ENCODE results near the gene GDI1. TPM values are rescaled to one million over a fixed set of nuclear protein-coding genes. Genes with fewer than 3 reads are reported as not detected.
A peak's percentile ranks its signal among the peaks of the same experiment; 100 is the strongest.

GDI1 gene
- total RNA-seq, 4 donors from 2014 or later: 105 to 160 (median 121) TPM

- Histone ChIP-seq H3K27ac (no peak overlapping the region), H3K4me3 (no peak overlapping the region), H3K36me3 (peaks cover 0 to 40% of the 10 kb centered on the region in 2 donors), H3K27me3 (no peaks in the 10 kb centered on the region), H3K9me3 (no peaks in the 10 kb centered on the region), H3K4me1 (no peaks in the 10 kb centered on the region)
- no peak for TF ChIP-seq CTCF (IDR thresholded peaks at IDR 0.05)
- no peak for TF ChIP-seq POLR2A (IDR thresholded peaks at IDR 0.05)
- 73 to 88% methylated on average over 5 of the region's 9 CpGs for WGBS, 2 donors (ENCODE audit: low coverage in 1 of 2)
- ATAC-seq: no peak
Measured at GRCh38 chrX:154452823-154453222, 15.9 kb downstream of the GDI1 start.

- WGBS, 2 donors (ENCODE audit: low coverage in 1 of 2): 9 to 56% methylated on average over 5 to 7 of the region's 65 CpGs
- ATAC-seq: peak; percentile 44
- no peak for TF ChIP-seq EP300 (IDR thresholded peaks at IDR 0.05)
- no peak for TF ChIP-seq POLR2A (IDR thresholded peaks at IDR 0.05)
- no peak for TF ChIP-seq CTCF (IDR thresholded peaks at IDR 0.05)
- no peak for TF ChIP-seq POLR2AphosphoS5 (IDR thresholded peaks at IDR 0.05)
- Histone ChIP-seq H3K27me3 (no peaks in the 10 kb centered on the region), H3K27ac (peak overlapping the region in 3 of 4 donors; percentile 71 to 84 (median 82)), H3K4me3 (peak overlapping the region; percentile 64 to 74), H3K9me3 (no peaks in the 10 kb centered on the region), H3K4me1 (peaks cover 0 to 16% (median 0%) of the 10 kb centered on the region in 3 donors), H3K36me3 (peaks cover 0 to 25% of the 10 kb centered on the region in 2 donors)
Measured at GRCh38 chrX:154457491-154458115, 20.6 kb downstream of the GDI1 start.

GRCh38 chrX:154458116-154458953 lies 21.4 kb downstream of the GDI1 start, which contains the start of gene PLXNA3:
Gene PLXNA3, plus strand, starts transcription at chrX:154458281. Its CDS starts 1,903 bp downstream, at chrX:154460184.
- no peaks in the 10 kb centered on the region for H3K9me3 ChIP-seq
- peak within 1 kb of the TSS in 3 of 4 donors; percentile 71 to 84 (median 82) for H3K27ac ChIP-seq
- no CpG with 5 or more reads among the region's 88 CpGs for WGBS, 2 donors (ENCODE audit: low coverage in 1 of 2)
- peaks cover 0 to 16% (median 0%) of the 10 kb centered on the region in 3 donors for H3K4me1 ChIP-seq
- no peak for TF ChIP-seq CTCF (IDR thresholded peaks at IDR 0.05)
- peak; percentile 58 to 80 for TF ChIP-seq POLR2A (IDR thresholded peaks at IDR 0.05)
- no peak for TF ChIP-seq POLR2AphosphoS5 (IDR thresholded peaks at IDR 0.05)
- no peaks in the 10 kb centered on the region for H3K27me3 ChIP-seq
- H3K4me3 ChIP-seq: peak within 1 kb of the TSS; percentile 64 to 74
- H3K36me3 ChIP-seq: peaks cover 0 to 26% of the 10 kb centered on the region in 2 donors
- peak; percentile 79 for ATAC-seq

- H3K36me3 ChIP-seq: peaks cover 0 to 34% of the 10 kb centered on the region in 2 donors
- WGBS, 2 donors (ENCODE audit: low coverage in 1 of 2): 55% methylated on average over 2 of the region's 15 CpGs; no CpG with 5 or more reads in 1 of the 2 donors
- ATAC-seq: peak; percentile 32
Measured at GRCh38 chrX:154458954-154459778, 22.2 kb downstream of the GDI1 start.

More at GRCh38 chrX:154458954-154459778, 22.2 kb downstream of the GDI1 start:
- peak overlapping the region; percentile 64 to 74 for H3K4me3 ChIP-seq
- peaks cover 0 to 16% (median 0%) of the 10 kb centered on the region in 3 donors for H3K4me1 ChIP-seq
- TF ChIP-seq POLR2AphosphoS5 (IDR thresholded peaks at IDR 0.05) (no peak), EP300 (IDR thresholded peaks at IDR 0.05) (no peak), CTCF (IDR thresholded peaks at IDR 0.05) (no peak), POLR2A (IDR thresholded peaks at IDR 0.05) (no peak)
- no peaks in the 10 kb centered on the region for H3K27me3 ChIP-seq
- H3K27ac ChIP-seq: peak overlapping the region in 3 of 4 donors; percentile 71 to 84 (median 82)
- no peaks in the 10 kb centered on the region for H3K9me3 ChIP-seq

All from gastroesophageal sphincter (tissue), 4 donors.